Fibroblast of skin of left quadriceps (primary cell): Measurements from ENCODE around the gene GATA5.

ENCODE experiments used
- DNase-seq, 2 experiments: peaks; one replicate each; pipeline ENCODE4 v3.0.0-alpha.2; 2013; ENCODE audit warnings: low read depth in 2 of 2

Gene GATA5

GRCh38 chr20:62455929-62456328 is 19.9 kb downstream of the GATA5 start:
- DNase-seq = no peak

- no peak for DNase-seq
These were observed 20.7 kb downstream of the GATA5 start for GRCh38 chr20:62454904-62455636.

- DNase-seq = no peak
These were observed 22.5 kb downstream of the GATA5 start for GRCh38 chr20:62453186-62453808.

GRCh38 chr20:62452475-62453095 is 23.2 kb downstream of the GATA5 start:
- no peak for DNase-seq

- DNase-seq = no peak
These were observed 23.8 kb downstream of the GATA5 start for GRCh38 chr20:62451970-62452369.

- DNase-seq = no peak
These were observed 24.5 kb downstream of the GATA5 start for GRCh38 chr20:62451156-62451767.

GRCh38 chr20:62449951-62450691 is 25.7 kb downstream of the GATA5 start:
- no peak for DNase-seq

GRCh38 chr20:62448788-62449187 is 27.0 kb downstream of the GATA5 start:
- no peak for DNase-seq

GRCh38 chr20:62448038-62448437 is 27.8 kb downstream of the GATA5 start:
- DNase-seq = no peak

- no peak for DNase-seq
These were observed 28.6 kb downstream of the GATA5 start for GRCh38 chr20:62446888-62447869.

GRCh38 chr20:62446481-62446880 is 29.3 kb downstream of the GATA5 start:
- no peak for DNase-seq

- DNase-seq = no peak
These were observed 30.0 kb downstream of the GATA5 start for GRCh38 chr20:62445553-62446340.

- DNase-seq = no peak
These were observed 31.5 kb downstream of the GATA5 start for GRCh38 chr20:62444286-62444685.

GRCh38 chr20:62441987-62442539 is 33.7 kb downstream of the GATA5 start:
- DNase-seq = no peak

- DNase-seq = no peak
These were observed 36.6 kb downstream of the GATA5 start for GRCh38 chr20:62439218-62439617.

GRCh38 chr20:62437927-62438326 is 37.9 kb downstream of the GATA5 start:
- DNase-seq = no peak

GRCh38 chr20:62437496-62437895 is 38.3 kb downstream of the GATA5 start:
- DNase-seq = no peak

- no peak for DNase-seq
These were observed 39.1 kb downstream of the GATA5 start for GRCh38 chr20:62436692-62437091.

GRCh38 chr20:62433658-62434497 is 41.9 kb downstream of the GATA5 start:
- DNase-seq = no peak
